Placental epithelial cell (primary cell): ENCODE results near the gene CYP26C1. TPM values are rescaled to one million over a fixed set of nuclear protein-coding genes. Genes with fewer than 3 reads are reported as not detected.

Experiments used
- total RNA-seq: library from RNA; depleted of rRNA; stranded (reverse); fragments of >200 nt; gene quantifications from 2 replicates; pipeline ENCODE4 v1.2.3, GENCODE V29; 2012

The CYP26C1 gene, protein sequence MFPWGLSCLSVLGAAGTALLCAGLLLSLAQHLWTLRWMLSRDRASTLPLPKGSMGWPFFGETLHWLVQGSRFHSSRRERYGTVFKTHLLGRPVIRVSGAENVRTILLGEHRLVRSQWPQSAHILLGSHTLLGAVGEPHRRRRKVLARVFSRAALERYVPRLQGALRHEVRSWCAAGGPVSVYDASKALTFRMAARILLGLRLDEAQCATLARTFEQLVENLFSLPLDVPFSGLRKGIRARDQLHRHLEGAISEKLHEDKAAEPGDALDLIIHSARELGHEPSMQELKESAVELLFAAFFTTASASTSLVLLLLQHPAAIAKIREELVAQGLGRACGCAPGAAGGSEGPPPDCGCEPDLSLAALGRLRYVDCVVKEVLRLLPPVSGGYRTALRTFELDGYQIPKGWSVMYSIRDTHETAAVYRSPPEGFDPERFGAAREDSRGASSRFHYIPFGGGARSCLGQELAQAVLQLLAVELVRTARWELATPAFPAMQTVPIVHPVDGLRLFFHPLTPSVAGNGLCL
- not detected in 2 replicates for total RNA-seq

DNA sequence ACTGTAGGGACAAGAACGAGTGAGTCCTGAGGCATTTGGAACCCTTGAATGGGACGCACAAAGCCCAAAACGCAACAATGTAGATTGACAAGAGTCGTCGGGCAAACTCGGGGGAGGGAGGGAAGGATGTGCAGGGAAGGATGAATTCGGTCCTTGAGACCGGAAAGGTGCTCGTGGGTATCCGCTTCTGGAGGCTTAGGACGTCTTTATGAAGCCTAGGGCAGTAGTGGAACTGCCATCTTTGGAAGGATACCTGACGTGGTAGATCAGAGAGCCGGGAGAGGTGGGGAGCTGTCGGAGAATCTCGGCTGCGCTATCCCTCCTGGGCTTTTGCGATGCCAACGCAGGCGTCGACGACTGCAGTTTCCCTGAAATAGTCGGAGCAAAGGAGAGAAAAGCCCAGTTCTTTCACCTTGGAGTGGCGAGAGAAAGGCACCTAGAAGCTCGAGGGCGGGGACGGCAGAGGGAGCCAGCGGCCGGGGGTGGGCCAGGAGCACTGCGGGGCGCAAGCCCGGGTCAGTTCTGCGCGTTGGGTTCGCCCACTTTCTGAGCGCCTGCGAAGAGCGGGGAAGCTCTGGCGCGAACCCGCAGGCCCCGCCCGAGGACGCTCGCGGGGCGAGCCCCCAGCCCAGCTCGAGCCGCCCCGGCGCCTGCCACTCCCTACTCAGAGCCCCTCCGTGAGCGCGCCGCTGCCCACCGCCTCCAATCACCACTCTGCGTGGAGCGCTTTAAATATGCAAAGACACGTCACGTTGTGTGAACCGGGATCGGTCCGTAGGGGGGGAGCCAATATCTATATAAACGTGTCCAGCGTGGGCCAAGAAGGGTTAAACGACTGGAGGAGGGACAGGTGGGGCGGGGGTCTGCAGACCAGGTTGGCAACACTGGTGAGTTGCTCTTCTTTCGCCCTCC is at the start of gene CYP26C1:
Gene CYP26C1 (plus strand): TSS at position 824 of the 912 bp plus-strand sequence. CDS start 466 bp downstream, outside the sequence.

DNA sequence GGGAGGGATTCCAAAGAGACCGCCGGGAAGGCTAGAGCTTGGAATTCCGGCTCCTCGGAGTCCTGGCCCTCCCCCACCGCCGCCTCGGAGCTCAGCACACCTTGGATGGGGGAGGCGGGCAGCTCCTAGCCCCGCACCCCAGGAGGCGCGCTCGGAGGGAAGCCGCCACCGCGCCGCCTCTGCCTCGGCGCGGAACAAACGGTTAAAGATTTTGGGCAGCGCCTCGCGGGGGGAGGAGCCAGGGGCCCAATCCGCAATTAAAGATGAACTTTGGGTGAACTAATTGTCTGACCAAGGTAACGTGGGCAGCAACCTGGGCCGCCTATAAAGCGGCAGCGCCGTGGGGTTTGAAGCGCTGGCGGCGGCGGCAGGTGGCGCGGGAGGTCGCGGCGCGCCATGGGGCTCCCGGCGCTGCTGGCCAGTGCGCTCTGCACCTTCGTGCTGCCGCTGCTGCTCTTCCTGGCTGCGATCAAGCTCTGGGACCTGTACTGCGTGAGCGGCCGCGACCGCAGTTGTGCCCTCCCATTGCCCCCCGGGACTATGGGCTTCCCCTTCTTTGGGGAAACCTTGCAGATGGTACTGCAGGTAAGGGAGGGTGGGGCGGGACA is 13.0 kb downstream of the CYP26C1 start, which contains the start of gene CYP26A1:
Gene CYP26A1 (plus strand): TSS at position 355 of the 608 bp plus-strand sequence. CDS start 42 bp downstream, at position 397.

Other genes starting within 250 kb of the CYP26C1 start
- 0.22 and 0.39 TPM in 2 replicates for gene EXOC6, start 212.3 kb upstream of the CYP26C1 start, total RNA-seq
- gene CYP26A1, start 13.1 kb downstream of the CYP26C1 start, total RNA-seq, result not detected in 2 replicates